Activated T-helper 9 cell treated with anti-CD3 and anti-CD28 coated beads, Interleukin-2, amount 50 U/mL, for 16 hours (primary cell): ENCODE measurements around the gene STK17A.
"Not testable (repeated sequence)": the region's sequence is repeated elsewhere in the genome, so short reads cannot be mapped to it uniquely, and the experiment has no call there.

ENCODE experiments used
- DNase-seq: peaks from one replicate; pipeline ENCODE4 v3.0.0-alpha.2; 2020; ENCODE audit warnings: low read depth

STK17A gene

DNA sequence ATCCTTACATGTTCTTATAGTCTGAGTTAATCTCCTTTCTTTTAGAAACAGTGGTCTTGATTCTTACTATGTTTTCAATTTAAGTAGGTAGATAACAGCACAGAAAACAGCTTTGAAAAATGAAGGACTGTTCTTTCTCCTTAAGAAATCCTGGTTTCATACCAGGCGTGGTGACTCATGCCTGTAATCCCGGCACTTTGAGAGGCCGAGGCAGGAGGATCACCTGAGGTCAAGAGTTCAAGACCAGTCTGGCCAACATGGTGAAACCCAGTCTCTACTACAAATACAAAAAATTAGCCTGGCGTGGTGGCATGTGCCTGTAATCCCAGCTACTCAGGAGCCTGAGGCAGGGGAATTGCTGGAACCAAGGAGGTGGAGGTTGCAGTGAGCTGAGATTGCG lies 13.5 kb downstream of the STK17A start:
- not testable (repeated sequence) for DNase-seq

DNA sequence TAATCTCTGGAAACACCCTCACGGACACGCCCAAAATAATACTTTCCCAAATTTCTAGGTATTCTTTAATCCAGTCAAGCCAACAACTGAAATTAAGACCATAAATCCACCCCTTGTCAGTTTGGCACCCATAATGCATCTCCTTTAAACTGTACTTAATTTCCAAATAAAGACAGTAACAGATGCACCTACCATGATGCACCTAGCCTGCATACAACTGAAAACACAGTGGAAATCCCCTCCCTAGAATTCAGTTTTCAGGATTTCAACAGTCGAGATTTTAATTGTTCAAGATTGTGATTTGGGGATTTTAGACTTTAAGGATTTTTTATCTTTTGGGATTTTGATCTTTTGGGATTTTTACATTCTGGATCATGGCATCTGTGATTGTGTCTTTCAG lies 17.1 kb downstream of the STK17A start:
- no peak for DNase-seq

DNA sequence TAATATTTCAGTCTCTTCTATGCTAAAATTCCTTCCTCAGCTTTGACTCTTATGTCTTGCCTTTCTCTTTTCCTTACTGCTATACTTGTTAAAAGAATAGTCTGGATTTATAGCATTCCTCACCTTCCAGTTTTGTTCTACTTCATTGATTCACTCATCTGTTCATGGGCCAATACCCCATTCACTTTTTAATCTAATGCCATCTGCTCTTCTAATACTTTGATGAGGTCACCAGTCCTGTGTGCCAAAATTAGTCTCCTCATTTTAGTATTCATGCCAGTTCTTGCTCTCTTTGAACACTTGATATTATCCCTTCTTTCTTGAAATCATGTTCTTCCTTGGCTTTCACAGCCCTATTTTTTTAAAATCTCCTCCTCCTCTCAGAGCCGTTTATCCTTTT lies 19.3 kb downstream of the STK17A start:
- DNase-seq = no peak

DNA sequence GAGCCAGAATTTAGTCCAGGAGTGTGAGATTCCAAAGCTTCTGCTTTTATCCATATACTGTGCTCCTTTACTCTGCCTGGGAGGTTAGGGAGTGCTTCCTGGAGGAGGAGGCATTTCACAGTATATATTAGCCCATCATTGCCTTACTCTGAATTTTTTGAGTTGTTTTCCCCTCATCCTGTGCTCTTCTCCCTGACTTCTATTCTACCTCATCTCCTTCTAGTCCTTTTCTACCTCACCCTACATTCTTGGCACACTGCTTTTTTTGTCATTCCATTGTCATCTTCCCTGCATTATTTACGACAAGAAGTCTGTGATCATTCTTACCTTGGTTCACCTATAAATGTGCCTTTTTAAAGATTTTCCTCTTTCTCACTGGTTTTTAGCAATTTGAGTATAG lies 21.3 kb downstream of the STK17A start:
- no peak for DNase-seq

DNA sequence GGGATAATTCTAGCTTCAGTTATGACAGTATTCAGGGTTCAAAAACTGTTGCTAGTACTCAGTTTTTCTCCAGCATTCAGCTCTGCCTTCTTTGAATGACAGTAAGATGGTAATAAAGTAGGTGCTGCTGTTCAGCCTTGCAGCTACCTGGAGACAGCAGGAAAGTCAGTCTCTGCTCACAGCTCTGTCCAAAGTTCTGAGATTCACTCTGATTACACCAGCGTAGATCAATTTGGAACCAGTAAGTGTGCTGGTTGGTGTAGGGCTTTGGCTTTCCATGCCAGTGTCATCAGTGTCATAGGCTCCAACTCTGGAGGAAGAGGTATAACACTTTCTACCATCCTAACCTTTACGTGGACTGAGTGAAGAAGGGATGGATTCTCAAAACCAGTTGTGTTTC lies 26.2 kb downstream of the STK17A start:
- no peak for DNase-seq

DNA sequence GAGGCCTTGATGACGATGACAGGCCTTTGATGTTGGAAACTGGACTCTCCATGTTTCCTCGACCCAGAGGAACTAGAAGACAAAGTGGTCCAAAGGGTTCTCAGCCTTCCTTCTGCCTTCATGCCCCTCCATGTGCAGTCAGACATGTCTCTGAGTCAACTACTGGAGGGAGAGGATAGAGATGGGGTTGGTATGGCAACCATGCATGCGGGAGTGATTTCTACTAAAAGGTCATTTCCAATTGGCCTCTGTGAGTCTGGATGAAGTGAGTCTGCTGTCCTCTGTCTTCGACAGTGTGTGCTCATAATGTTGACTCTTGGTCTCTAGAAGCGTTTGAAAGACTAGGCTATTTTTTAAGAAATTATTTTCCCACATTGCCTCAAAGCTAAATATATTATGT lies 29.2 kb downstream of the STK17A start:
- DNase-seq = no peak

DNA sequence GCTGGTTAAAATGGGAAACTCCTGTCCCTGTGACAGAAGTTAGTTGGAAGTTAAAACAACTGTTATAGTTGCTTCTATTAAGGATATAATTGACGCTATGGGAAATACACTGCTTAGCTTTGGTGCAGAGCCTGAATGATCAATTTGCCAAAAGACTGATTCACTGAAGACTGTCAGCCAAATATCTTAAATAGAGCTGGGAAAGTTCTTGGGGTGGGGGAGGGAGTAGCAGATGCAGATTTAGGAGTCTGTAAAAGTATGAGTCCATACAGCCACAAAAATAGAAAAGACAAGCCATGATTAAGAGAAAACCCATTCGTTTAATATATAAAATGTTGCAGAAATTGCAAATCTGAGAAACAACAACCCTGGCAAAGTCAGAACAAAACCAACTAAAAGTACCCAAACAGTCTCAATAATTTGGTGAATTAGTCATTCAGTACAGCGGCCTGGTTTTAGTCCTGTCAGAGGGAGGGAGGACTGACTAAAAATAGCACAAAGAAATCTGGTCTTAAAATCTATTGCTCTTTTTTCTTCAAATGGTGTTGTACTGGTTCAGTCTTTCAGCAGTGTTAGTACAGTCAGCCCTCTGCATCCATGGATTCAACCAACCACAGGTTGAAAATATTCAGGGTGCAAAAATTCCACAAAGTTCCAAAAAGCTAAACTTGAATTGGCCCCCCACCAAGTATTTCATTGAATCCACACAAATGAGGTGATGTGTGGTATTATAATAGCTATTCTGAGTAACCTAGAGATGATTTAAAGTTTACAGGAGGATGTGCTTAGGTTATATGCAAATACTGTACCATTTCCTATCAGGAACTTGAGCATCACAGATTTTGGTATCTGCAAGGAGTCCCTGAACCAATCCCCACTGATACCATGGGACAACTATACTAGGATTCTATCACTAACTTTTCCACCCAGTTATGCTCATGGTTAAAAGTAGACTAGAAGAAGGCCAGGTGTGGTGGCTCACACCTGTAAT lies 30.0 kb downstream of the STK17A start:
- no peak for DNase-seq

DNA sequence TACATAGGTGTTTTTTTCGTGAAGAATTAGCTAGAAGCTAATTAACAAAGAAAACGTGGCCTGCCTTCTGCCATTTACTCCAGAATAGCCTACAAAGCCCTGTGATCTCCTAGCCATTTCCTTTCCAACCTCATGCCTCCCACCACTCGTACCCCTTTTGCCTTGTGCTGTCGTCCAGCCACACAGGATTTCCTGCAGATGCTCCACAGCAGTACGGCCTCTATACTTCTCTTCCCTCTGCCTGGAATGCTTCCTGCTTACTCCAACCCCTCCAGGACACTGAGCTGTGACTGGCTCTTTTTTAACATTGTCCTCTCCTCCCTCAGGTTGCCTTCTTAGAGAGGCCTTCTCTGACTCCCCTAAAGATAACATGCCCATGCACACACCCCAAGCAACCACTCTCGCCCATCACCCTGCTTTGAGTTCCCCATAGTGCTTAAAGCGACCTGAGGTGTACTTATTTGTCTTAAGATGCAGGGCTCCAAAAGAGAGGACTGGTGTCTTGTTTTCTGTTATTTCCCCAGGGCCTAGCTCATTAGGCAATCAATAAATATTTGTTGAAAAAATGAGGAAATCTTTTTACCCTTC lies 32.7 kb downstream of the STK17A start:
- DNase-seq = no peak

DNA sequence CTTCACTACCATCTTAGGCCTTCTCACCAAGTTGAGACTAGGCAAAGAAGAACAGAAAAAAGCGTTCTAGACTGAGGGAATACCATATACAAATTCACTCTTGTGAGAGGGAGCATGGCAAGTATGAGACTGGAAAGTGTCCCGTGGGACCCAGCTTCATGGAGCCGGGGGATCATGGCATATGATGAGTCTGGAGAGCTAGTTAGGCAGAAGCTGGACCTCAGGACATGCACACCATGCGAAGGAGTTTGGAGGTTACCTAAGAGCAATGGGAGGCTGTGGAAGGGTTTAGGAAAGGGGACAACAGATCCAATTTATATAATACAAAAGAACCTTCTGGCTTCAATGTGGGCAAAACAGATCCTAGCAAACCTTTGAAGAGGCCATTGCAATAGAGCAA lies 34.1 kb downstream of the STK17A start:
- DNase-seq = no peak

DNA sequence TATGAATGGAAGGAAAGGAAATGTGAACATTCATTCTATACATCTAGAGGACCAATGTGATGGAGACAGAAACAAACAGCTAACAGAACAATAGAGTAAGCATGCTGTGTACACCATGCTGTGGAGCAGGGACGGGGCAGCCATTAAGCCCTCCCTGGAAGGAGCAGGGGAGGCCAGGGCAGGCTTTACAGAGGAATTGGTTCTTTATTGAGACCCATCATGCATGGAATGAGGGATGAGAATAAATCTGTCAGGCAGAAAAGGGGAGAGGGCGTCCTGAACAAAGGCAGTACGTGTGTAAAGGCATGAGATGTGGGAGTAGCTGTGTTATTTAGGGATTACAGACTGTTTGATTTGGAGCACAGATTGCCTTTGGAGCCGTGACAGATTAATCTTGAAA lies 35.2 kb downstream of the STK17A start:
- DNase-seq = no peak

DNA sequence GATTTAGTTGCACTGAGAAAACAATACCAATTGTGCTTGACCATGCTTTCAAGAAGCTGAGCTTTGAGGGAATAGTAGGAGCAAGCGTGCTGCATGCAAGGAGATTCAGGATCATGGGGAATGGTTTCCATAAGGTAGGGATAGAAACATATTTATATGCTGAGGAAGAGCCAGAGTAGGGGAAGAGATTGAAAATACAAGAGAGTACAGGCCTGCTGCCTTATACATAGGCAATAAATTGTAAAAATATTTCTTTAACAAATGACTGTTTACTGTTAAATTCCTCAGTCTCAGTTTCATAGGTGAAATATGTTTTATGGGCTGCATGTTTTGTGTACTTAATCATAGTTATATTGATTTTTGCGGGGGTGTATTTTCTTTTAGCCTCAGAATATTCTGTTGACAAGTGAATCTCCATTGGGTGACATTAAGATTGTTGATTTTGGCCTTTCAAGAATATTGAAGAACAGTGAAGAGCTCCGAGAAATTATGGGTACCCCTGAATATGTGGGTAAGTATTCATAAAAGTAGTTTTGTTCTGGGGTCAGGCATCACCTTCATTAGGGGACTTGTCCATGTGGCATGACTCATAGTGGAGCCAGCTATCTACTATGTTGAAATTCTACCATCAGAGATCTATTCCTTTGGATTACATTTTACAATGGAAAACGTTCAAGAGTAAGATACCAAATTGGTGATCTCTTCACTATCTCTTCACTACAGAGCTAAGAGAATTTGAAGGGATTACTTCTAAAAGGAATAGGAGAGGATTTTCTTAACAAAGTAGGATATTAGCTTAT lies 36.5 kb downstream of the STK17A start:
- DNase-seq = no peak

DNA sequence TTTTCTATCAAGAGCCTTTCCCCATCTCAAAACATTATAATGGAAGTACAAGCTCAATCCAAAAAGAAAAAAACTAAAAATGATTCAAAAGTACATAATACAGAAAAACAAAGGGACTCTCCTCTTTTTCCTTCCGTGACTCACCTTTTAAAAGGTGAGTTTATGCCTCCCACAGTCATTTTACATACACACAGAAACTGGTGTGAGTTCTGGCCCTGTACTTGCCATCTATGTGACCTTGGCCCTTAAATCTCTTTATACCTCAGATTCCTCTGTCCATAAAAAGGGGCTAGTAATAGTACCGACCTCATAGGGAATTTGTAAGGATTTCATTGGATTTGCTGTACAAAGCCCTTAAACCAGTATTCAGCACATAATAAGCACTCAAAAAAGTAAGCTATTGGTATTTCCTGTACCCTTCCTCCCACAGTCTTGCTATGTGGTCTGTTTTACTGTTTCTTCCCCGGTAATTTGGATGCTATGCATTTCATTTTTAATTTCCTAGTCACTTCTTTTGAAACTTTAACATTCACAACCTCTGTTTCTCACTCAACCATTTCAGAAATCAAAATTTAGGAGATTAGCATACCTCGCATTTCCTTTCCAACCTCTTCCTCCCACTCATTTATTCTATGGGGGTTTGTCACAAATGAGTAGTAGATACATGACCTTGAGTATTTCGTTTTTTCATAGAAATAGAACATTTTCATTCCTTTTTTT lies 39.0 kb downstream of the STK17A start:
- no peak for DNase-seq

DNA sequence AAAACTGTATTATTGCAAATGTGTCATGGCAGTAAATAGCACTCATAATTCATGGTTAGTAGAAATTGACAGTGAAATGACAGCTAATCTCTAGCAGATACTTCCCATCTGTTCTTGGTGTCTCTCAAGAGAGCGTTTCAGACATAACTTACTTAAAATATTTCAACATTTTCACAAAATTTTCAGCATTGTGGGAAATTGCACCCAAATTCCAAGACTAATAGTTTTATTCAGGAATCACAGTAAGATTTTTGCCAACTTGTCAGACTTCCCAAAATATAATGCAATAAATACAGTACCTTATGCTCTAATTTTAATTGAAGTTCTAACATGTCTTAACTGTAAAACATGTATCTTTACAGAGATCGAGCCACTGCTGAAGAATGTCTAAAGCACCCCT lies 41.2 kb downstream of the STK17A start:
- no peak for DNase-seq

DNA sequence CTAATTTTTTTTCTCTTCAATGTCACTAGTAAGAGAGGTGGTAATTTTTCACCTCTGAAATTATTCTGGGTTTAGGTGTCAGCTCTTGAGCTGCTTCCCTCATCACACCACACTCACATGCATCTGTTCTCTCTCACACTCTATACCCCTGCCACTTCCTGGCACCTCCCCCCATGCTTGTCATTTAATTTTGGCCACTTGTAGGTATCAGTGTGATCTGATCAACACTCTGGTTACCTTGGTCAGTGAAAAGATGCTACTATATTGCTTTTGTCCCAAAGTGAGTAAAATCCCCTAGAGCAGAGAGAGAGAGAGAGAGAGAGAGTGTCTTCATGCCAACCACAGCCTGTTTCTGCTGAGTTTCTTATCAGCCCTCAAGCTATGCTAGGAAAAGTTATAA lies 42.5 kb downstream of the STK17A start:
- no peak for DNase-seq

DNA sequence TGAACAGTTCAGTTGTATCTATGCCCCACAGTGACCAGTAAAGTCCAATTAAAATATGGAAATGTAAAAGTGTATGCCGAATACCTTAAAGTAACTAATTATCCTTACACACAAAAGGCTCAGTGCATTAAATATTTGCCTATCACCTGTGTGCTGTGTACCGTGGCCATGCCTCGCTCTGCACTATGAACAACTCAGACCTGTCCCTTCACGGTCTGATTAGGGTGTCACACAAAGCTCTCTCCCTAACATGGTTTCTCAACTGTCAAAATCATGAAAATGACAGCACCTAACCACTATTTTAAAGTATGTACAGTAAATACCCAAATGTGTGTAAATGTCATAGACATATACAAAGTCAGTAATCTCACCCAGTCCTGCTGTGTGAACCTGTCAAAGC lies 43.1 kb downstream of the STK17A start:
- no peak for DNase-seq

DNA sequence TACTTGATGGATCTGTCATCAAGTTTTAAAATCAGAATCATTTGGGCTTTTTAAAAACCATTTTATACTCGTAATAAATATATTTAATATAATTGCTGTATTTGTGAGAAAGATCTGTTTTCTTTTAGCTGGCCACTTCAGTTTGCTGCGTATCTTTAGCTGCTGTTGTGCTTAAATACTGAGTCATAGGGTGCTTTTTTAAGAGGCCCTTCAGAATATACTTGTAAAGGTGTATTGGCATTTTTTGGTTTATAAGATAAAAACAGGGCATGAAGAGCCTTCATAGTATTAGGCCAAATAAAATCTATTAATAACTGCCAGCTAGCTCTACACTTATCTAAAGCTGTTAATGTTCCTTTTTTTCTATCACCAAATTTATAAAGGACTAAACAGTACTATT lies 43.8 kb downstream of the STK17A start:
- no peak for DNase-seq

DNA sequence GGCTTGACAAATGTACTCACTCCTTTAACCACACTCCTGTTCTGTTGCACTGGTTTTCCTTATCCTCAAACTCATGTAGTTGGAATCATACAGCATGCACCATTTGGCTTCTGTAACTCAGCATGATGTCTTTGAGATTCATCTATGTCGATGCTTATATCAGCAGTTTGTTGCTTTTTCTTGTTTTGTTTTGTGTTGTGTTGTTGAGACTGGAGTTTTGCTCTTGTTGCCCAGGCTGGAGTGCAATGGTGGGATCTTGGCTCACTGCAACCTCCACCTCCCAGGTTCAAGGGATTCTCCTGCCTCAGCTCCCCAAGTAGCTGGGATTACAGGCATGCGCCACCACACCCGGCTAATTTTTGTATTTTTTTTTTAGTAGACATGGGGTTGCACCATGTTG lies 44.9 kb downstream of the STK17A start:
- not testable (repeated sequence) for DNase-seq

DNA sequence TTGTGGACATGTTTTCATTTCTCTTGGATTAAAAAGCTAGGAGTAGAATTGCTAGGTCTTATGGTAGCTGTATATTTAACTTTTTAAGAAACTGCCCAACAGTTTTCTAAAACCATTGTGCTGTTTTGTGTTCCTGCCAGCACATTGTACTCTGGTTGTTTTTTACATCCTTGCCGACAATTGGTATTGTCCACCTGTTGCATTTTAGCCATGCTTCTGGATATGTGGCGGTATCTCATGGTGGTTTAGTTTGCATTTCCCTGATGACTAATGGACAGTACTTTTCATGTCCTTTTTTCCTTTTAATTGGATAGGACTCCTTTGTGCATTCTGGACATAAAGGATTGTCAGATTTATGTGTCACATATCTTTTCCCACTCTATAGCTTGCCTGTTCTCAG lies 45.5 kb downstream of the STK17A start:
- no peak for DNase-seq

DNA sequence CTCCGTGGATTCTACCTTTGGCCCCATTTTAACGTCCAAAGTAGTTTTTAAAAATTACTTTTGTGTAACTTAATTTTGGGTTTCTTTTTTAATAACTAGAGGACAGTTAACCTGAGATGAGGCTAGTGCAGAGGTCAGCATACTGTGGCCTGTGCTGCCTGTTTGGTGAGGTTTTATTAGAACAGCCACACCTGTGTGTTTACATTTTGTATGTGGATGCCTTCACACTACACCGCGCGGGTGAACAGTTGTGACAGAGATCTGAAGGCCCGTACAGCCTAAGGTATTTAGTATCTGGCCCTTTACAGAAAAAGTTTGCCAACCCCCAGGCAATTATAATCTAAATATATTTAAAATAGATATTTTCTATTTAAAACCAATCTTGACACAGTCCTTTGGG lies 46.9 kb downstream of the STK17A start:
- no peak for DNase-seq

DNA sequence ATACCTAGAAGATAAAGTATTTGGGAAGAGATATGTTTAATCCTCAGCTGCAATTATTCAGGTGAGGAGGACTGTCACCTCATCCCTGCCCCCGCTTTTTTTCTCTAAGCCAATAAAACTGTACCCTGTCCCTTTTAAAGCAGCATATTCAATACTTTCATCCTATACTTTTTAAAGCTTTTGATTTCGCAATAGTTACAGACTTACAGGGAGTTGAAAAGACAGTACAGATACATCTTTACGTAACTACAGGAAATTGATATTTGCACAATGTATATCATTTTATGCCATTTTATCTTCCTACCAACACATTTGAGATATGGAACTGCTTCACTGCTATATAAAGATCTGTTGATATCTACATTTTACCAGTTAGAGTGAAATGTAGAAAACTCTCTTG lies 47.6 kb downstream of the STK17A start:
- DNase-seq = no peak

DNA sequence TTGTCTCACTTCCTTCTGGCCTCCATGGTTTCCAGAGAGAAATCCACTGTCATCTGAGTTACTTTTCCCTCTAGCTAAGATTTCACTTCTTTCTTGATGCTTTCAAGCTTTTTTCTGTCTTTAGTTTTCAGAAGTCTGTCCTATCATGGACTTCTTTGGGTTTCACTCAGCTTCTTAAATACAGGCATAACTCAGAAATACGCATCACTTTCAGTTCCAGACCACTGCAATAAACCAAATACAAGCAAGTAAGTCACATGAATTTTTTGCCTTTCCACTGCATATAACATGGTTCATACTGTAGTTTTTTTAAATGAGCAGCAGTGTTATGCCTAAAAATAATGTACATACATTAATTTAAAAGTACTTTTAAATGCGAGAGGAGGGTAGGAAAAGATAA lies 48.7 kb downstream of the STK17A start:
- DNase-seq = no peak

DNA sequence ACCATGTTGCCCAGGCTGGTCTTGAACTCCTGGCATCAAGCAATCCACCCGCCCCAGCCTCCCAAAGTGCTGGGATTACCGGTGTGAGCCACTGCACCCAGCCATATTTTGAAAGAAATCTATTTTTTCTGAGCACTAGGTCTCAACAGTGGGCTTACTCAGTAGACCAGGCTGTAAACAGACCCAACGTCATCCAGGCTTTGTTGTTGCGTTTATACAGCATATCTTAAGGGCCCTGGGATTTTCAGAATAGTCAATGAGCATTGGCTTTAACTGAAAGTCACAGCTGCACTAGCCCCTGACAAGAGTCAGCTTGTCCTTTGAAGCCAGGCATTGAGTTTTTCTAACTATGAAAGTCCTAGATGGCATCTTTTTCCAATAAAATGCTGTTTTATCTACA lies 49.8 kb downstream of the STK17A start:
- no peak for DNase-seq
